PFSK-1 (cell line): ENCODE results near the gene HIGD2A.

ENCODE experiments used
- FOXP2 ChIP-seq: optimal IDR thresholded peaks from 2 replicates; pipeline ENCODE3; 2011; ENCODE audit warnings: borderline replicate concordance, control low read depth, inconsistent platforms; ENCODE audit not compliant: insufficient read depth; ENCODE audit errors: extremely low read length, extremely low read depth
- POLR2AphosphoS5 ChIP-seq: IDR thresholded peaks from 2 replicates; pipeline ENCODE4 v1.6.1; 2012; ENCODE audit warnings: low read depth, mild to moderate bottlenecking, control low read depth, low read length, moderate library complexity
- REST ChIP-seq, 2 experiments: IDR thresholded peaks; 2 replicates each; pipeline versions ENCODE4 v1.6.1 to v1.8.0; 2011 to 2012; ENCODE audit warnings: low read depth in 2 of 2, low read length in 2 of 2, control low read depth in 1 of 2, inconsistent platforms in 1 of 2, mild to moderate bottlenecking in 1 of 2, moderate library complexity in 1 of 2; ENCODE audit not compliant: insufficient read depth in 1 of 2
- SIN3A ChIP-seq: IDR thresholded peaks from 2 replicates; pipeline ENCODE4 v1.6.1; 2012; ENCODE audit warnings: mild to moderate bottlenecking, low read length, moderate library complexity, borderline replicate concordance; ENCODE audit not compliant: insufficient read depth

GRCh38 chr5:176416965-176417364 lies 28.4 kb downstream of the HIGD2A start:
- no peak for TF ChIP-seq POLR2AphosphoS5
- no peak for TF ChIP-seq REST (IDR thresholded peaks at IDR 0.05; ENCODE audit: insufficient read depth in 1 of 2, low read depth in 2 of 2, low read length in 2 of 2)
- TF ChIP-seq SIN3A, result no peak
- TF ChIP-seq FOXP2, result no peak
